ENCODE results near the gene CFAP97D2.
"Not testable (repeated sequence)": the region's sequence is repeated elsewhere in the genome, so short reads cannot be mapped to it uniquely, and the experiment has no call there.

Gene CFAP97D2

DNA sequence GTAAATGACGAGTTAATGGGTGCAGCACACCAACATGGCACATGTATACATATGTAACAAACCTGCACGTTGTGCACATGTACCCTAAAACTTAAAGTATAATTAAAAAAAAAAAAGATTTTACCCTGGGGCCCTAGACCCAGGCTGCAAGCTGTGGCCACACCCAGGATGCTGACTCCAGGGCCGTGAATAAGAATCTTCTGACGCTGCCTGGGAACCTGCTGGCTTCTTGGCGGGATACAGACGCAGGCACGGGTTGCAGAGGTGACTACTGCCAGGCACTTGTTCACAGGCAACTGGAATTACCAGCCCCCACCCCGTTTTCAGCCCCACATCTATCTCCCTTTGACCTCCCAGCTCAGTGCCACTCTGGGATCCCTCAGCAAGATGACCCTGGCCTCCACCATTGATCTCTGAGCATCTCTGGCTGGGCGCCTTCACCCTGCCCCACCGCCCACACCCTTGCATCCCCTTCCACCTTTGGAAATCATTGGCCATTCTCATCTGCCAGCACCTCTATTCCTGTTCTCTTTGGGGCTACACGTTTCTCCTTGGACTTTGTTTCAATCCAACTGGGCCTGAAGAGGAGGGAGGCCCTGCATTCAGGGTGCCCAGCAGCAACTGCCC is 21.1 kb upstream of the CFAP97D2 start:
- in situ Hi-C loops (cut with MboI; ENCODE audit: low sequenced_read_pairs): no loop called here

DNA sequence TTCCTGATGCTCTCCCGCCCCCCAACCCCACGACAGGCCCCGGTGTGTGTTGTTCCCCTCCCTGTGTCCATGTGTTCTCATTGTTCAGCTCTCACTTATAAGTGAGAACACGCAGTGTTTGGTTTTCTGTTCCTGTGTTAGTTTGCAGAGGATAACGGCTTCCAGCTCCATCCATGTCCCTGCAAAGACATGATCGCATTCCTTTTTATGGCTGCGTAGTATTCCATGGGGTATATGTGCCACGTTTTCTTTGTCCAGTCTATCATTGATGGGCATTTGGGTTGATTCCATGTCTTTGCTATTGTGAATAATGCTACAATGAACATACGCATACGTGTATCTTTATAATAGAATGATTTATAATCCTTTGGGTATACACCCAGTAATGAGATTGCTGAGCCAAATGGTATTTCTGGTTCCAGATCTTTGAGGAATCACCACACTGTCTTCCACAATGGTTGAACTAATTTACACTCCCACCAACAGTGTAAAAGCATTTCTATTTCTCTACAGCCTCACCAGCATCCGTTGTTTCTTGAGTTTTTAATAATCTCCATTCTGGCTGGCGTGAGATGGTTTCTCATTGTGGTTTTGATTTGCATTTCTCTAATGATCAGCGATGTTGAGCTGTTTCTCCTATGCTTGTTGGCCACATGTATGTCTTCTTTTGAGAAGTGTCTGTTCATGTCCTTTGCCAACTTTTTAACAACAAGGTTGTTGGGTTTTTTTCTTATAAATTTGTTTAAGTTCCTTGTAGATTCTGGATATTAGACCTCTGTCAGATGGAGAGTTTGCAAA is 20.0 kb upstream of the CFAP97D2 start:
- in situ Hi-C loops (cut with MboI; ENCODE audit: low sequenced_read_pairs): not testable (repeated sequence)

DNA sequence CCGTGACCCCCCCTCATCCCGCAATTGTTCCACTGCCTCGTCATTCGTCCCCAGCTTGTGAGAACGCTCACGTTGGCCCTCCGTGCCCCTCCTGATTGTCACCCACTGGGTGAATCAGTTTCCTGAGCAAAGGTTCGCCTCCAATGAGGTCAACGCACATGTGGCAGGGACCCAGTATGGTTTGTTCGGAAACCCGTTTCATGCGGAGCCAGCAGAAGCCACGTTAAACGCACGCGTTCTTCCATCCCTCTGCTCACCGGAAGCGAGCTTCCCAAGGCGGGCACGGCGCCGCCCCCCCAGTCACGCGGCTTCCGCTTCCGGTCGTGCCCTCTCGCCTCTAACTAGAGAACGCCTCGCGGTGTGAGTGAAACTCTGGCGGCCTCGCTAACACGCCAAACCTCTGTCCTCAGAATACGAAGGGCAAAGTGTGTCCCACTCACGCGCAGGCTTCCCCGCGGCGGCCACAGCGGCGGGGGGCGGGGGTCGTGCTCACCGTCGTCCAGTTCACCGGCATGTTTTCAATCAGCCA is 18.0 kb upstream of the CFAP97D2 start:
- in situ Hi-C loops (cut with MboI; ENCODE audit: low sequenced_read_pairs): no loop called here

DNA sequence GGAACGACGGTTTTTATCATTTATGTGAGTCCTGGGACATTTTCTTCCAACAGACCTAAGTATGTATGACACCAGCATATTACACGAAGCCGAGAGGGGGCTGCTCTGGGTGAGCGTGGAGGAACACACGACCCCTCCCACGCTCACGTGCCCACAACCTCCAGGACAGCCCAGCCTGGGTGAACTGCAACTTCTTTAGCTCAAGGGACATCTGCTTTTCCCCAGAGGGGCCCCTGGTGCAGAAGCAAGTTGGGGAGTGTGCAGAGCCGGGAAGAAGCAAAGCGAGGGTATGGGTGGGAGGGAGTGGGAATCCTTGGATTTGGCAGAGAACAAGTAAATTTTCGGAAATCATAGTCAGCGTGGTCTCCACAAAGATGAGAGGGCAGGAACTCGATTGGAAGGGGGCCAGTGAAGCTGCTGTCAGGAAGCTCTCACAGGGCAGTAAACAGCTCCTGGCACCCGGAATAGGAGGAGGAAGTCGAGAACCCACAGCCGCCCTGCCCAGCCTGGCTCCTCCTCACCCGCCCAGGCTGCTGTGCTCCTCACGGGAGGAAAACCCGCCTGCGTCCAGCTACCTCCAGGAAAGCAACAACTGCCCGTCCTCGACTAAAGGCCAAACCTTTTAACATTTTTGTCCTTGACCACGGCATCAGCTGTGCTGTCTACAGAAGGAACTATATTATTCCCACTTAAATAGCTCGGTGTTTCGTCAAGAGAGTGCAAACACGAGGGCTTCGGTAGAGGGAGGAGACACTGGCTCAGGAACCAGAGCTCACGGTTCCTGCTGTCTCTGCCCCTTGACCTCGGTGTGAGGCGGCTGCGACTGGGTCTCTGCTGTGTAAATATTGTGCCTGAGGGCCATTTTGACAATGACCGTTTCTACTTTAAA is 17.2 kb upstream of the CFAP97D2 start:
- in situ Hi-C loops (cut with MboI; ENCODE audit: low sequenced_read_pairs): no loop called here

DNA sequence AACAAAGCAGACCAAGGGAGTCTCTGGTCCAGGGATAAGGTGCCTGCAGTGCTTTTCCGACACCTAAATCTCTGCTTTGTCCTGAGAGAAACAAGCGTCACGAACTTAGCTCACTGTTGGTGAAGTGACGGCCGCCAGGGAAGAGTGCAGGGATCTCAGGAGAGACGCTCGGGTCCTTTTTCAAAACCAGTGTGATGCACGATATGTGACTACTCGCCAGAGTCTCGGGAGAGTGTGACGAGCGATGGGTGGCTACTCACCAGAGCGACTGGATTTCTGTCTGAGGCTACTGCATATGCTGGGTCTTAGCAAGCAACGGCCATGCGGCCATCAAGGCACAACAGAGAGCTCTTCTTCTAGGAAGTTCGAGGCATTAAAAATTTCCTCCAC is 16.5 kb upstream of the CFAP97D2 start:
- in situ Hi-C loops (cut with MboI; ENCODE audit: low sequenced_read_pairs): no loop called here

DNA sequence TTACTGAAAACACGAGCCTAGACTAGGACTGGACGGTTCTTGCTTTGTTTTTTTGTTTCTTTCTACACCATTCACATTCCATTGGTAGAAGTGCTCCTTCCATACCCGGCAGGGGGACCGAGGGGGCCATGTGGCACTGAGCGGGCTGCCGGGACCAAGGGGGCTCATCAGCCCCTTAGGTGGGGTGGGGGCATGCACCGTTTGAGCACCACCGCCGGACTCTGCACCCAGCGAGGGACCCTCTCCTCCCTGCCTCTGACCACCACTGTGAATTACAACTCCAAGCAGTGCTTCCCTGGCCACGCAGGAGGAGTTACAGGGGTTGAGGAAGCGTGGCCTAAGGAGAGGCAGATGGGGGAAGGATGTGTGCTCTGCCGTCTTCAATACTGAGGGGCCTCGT is 15.0 kb upstream of the CFAP97D2 start:
- in situ Hi-C loops (cut with MboI; ENCODE audit: low sequenced_read_pairs): no loop called here

DNA sequence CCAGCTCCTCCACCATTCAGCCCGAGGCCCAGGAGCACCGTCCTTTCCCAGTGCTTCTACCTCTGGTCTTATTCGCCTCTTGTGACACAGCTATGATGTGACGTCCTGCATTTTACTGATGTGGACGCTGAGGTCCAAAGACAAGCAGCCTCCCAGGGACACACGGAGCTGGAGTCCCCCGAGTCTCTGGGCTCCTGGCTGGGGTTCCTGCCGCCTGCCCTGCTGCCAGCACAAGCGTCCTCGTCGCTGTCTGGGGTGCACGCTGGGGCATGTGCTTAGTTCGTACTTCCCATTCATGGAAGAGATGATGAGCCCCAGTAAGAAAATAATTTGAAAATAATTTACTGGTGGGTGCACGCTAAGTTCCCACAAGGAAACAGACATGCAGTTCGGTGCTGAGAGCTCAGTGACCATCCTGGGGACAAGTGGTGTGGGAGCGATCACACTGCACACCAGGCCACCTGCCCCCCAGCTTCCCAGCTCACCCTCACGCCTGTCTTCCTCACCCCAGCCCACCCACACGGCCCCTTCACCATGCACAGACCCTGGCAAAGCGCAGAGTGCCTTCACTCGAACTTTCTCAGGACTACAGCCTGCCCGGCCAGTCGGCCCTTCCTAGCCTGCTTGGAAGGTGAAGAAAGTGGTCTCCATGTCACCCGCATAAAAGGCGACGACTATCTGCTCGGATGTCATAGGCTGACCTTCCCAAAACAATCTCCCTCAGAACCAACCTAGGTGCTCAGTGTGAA is 14.2 kb upstream of the CFAP97D2 start:
- in situ Hi-C loops (cut with MboI; ENCODE audit: low sequenced_read_pairs): no loop called here

DNA sequence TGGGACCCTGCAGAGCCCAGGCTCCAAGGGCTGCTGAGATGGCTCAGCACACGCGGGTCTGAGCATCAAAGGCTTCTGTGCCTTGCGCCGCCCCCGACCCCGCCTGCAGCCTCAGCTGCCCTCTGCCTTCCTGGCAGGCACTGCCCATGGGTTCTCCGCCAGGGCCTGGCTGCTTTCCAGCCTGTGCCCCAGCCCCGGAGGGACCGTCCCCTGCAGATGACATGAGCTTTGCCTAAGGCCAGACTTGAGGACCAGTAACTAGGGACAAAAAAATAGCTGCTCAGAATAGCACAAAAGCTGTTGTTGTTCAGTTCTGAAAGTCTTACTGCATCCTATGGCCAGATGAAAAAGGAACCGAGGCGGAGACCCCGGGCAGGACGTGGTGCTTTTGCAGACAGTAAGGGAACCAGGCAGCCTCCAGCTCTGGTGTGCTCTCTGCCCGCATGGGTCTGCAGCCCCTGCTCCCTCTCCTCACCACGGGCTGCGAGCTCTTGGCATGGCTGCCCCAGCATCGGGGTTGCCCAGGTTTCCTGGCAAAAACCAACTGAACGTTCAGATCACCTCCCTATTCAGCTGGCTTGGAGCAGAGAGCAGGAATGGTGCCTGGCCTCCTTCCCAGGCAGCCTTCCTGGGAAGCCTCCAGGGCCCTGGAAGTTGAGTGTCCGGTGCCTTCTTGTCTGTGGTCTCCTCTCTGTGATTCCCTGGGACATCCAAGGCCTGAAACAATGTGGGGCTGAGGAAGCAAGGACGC is 12.5 kb upstream of the CFAP97D2 start:
- in situ Hi-C loops (cut with MboI; ENCODE audit: low sequenced_read_pairs): no loop called here

DNA sequence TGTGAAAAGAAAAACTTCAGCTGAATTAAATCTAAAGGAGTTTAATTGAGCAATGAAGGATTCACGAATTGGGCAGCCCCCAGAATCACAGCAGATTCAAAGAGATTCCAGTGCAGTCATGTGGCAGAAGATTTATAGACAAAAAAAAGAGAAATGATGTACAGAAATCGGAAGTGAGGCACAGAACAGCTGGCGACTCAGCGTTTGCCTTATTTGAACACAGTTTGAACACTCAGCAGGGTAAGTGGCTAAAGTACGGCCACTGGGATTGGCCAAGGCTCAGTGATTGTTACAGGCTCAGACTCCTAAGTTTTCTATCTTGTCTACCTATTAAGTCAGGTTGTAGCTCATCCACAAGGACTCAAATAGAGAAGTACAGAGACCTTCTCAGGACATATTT is 11.6 kb upstream of the CFAP97D2 start:
- in situ Hi-C loops (cut with MboI; ENCODE audit: low sequenced_read_pairs): no loop called here

DNA sequence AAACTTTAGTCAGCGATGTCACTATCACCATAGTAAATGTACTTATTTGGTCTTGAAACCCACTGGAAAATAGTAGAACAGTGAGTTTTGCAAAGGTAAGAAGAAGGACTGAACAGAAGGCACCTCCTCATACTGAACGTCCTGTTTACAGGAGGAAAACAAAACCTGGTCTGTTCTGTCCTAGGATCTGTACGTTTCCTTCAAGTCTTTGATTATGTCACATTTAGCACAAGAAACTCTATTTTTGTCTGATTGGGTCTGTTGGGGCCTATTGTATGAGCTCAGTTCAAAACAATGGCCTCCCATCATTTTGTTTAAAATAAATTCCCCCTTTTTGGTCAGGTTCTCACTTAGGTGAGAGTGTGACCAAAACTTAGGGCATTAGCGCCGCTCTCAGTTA is 11.2 kb upstream of the CFAP97D2 start:
- in situ Hi-C loops (cut with MboI; ENCODE audit: low sequenced_read_pairs): no loop called here

DNA sequence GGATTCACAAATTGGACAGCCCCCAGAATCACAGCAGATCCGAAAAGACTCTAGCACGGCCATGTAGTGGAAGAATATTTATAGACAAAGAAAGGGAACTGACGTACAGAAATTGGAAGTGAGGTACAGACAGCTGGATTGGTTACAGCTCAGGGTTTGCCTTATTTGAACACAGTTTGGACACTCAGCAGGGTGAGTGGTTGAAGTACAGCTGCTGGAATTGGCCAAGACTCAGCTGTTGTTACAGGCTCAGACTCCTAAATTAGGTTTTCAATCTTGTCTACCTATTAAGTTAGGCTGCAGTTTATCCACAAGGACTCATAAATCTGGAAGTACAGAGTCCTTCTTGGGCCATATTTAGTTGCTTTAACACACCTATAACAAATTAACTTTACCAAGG is 5.8 kb upstream of the CFAP97D2 start:
- in situ Hi-C loops (cut with MboI; ENCODE audit: low sequenced_read_pairs): no loop called here

DNA sequence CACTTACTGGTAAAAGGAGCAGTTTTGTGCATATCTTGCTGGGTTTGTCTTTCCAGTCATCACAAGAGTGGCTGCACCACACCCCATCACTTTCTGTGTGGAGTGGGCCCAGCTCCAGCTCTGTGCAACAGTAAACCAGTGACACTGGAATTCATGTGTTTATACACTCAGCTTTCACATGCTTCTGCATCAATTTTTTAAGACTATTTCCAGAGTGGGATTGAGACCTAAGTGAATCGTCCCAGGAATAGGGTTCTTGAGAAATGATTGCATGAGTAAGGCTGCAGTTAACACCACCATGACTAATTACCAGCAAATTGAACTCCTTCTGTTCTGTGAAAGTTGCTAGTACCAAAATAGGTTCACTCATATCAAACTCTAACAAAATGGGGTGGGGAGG is 5.3 kb upstream of the CFAP97D2 start:
- in situ Hi-C loops (cut with MboI; ENCODE audit: low sequenced_read_pairs): no loop called here

DNA sequence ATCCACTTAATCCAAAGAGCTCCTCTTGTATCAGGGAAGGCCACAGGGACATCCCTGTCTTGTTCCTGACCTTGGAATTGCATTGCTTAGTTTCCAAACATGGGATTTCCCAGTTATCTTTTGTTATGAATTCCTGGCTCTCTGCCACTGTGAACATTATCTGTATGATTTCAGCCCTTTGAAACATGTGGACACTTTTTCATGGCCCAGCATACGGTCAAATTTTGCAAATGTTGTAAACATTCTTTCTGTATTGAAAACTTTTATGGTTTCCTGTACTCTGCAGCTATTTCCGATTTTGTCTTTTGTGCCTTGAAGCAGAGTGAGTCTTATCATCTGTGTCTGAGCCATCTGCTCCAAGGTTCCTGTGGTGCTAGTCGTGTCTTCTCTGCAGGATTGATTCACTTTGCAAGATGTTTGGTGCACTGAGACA is 4.5 kb upstream of the CFAP97D2 start:
- in situ Hi-C loops (cut with MboI; ENCODE audit: low sequenced_read_pairs): no loop called here

DNA sequence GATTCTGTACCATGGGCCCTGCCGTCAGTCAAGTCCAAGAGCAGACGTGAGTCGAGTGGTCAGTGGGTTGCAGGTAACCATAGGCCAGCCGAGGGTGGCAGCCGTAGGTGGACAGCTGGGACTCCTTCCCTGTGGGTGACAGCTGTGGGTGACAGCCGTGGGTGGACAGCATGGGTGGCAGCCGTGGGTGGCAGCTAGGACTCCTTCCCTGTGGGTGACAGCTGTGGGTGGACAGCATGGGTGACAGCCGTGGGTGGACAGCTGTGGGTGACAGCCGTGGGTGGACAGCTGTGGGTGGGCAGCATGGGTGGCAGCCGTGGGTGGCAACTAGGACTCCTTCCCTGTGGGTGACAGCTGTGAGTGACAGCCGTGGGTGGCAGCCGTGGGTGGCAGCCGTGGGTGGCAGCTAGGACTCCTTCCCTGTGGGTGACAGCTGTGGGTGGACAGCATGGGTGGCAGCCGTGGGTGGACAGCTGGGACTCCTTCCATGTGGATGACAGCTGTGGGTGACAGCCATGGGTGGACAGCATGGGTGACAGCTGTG is 2.6 kb upstream of the CFAP97D2 start:
- in situ Hi-C loops (cut with MboI; ENCODE audit: low sequenced_read_pairs): not testable (repeated sequence)

DNA sequence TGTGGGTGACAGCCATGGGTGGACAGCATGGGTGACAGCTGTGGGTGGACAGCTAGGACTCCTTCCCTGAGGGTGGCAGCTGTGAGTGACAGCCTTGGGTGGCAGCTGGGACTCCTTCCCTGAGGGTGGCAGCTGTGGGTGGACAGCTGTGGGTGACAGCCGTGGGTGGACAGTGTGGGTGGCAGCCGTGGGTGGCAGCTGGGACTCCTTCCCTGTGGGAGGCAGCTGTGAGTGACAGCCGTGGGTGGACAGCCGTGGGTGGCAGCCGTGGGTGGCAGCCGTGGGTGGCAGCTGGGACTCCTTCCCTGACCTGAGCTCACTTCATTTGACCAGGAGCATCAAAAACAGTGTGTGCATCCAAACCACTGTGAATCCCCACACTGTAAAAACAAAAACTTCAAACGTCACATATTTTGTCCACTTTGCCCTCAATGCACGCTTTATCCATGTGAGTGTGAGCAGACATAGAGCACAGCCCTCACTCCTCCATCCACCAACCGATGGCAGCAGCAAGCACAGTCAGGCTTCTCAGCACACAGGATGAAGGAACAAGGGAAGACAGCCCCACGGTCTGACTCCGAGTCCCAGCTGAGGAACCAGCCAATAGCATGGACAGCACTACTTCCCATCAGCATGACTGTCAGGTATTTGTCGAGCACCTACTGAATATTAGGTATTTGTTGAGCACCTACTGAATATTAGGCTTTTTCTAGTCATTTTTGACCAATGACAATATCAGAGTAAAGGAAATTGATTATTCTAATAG is 1.6 kb upstream of the CFAP97D2 start:
- in situ Hi-C loops (cut with MboI; ENCODE audit: low sequenced_read_pairs): no loop called here

DNA sequence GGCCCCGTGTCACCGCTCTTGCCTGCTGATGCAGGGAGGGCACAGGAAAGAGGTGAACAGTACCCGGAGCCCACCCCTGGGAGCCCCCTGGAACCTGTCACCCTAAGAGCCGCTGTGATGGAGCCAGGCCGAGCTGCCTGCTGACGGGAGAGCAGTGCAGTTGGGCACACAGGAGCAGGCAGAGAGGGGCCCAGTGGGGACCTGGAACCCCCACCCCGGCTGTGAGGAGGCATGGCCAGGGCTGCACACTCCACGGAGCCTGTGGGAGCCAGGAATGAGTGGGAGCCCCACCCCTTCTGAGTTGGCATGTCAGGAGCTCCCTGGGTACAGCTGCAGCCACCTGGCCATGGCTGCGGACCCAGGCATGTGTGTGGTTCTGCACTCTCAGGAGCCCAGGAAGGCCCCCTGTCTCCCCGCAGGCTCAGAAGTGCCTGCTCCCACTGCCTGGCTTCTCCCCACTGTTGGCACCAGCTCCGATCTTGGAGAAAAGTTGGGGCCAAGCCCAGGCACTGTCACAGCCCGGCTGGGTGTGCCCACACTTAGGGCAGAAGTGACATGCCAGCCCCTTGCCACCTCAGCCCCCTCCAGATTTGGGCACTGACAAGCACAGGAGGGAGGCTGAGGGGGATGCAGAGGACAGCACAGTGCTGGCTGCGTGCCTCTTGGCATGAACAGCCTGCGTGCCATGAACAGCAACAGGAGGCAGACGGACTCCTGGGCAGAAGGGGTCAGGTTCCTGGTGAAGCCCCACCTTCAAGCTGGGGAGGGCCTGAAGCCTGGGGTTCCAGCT is 6.3 kb downstream of the CFAP97D2 start:
- in situ Hi-C loops (cut with MboI; ENCODE audit: low sequenced_read_pairs): no loop called here

DNA sequence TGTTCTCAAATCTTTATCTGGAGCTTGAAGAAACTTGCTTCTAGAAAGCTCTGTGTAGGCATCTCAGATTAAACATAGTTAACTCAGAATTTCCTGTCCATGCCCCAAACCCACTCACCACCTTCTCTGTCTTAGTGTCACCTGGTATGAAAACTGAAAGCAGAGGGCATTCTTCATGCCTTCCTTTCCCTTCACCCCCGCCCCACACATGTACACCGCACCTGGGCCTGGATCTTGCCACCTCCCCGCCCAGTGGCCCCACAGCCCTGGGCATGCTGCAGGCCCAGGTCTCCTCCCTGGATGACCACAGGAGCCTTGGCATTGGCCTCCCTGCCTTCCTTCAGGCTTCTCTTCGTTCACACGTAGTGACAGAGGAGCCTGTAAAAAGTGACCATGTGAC is 15.8 kb downstream of the CFAP97D2 start:
- in situ Hi-C loops (cut with MboI; ENCODE audit: low sequenced_read_pairs): no loop called here

DNA sequence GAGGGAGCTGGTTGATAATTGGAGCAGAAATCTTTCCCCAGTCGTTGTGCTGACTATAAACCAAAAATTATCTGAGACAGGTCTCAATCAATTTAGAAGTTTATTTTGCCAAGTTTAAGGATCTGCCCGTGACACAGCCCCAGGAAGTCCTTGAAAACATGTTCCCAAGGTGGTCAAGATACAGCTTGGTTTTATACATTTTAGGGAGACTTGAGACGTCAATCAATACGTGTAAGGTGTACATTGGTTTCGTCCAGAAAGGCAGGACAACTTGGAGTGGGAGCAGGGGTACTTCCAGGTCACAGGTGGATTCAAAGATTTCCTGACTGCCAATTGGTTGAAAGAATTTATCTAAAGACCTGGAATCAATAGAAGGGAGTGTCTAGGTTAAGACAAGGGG is 17.6 kb downstream of the CFAP97D2 start:
- in situ Hi-C loops (cut with MboI; ENCODE audit: low sequenced_read_pairs): no loop called here
